Trophoblast cell (in vitro differentiated cells and primary cell): ENCODE data around the gene CLEC2L.

Experiments
- DNase-seq, 2 donors: peaks; one replicate each; pipeline ENCODE4 v3.0.0-alpha.2; 2016
- H2AFZ ChIP-seq: 2 replicates; pipeline ENCODE4 v1.6.1; 2013; ENCODE audit warnings: low read length, moderate library complexity, mild to moderate bottlenecking; ENCODE audit not compliant: insufficient read depth, poor library complexity
- H2AK5ac ChIP-seq: 2 replicates; pipeline ENCODE4 v1.6.1; 2013; ENCODE audit warnings: mild to moderate bottlenecking, low read length
- H2BK120ac ChIP-seq: 2 replicates; pipeline ENCODE4 v1.6.1; 2013; ENCODE audit warnings: low read length, mild to moderate bottlenecking, moderate library complexity; ENCODE audit not compliant: insufficient read depth, poor library complexity
- H2BK12ac ChIP-seq: 2 replicates; pipeline ENCODE4 v1.6.1; 2013; ENCODE audit warnings: mild to moderate bottlenecking, low read length, moderate library complexity
- H2BK5ac ChIP-seq: 2 replicates; pipeline ENCODE4 v1.6.1; 2013; ENCODE audit warnings: low read length, low read depth, moderate library complexity, mild to moderate bottlenecking; ENCODE audit not compliant: poor library complexity
- H3K14ac ChIP-seq: 2 replicates; pipeline ENCODE4 v1.6.1; 2013; ENCODE audit warnings: mild to moderate bottlenecking, low read length
- H3K18ac ChIP-seq: 2 replicates; pipeline ENCODE4 v1.6.1; 2013; ENCODE audit warnings: mild to moderate bottlenecking, low read length
- H3K23ac ChIP-seq: 2 replicates; pipeline ENCODE4 v1.6.1; 2013; ENCODE audit warnings: low read length
- H3K27ac ChIP-seq: 2 replicates; pipeline ENCODE4 v1.5.1; 2013; ENCODE audit warnings: low read depth, mild to moderate bottlenecking, inconsistent platforms, low read length, moderate library complexity
- H3K27me3 ChIP-seq: 2 replicates; pipeline ENCODE4 v1.6.1; 2013; ENCODE audit warnings: inconsistent platforms, mild to moderate bottlenecking, low read length, moderate library complexity; ENCODE audit not compliant: insufficient read depth
- H3K36me3 ChIP-seq, 2 experiments: 1 replicate in 1 of 2; 2 replicates in 1 of 2; pipeline ENCODE4 v1.6.1; 2013; ENCODE audit warnings: low read length in 2 of 2, mild to moderate bottlenecking in 2 of 2, moderate library complexity in 1 of 2; ENCODE audit not compliant: insufficient read depth in 2 of 2, control insufficient read depth in 1 of 2
- H3K4ac ChIP-seq: 2 replicates; pipeline ENCODE4 v1.6.1; 2013; ENCODE audit warnings: low read depth, mild to moderate bottlenecking, low read length, moderate library complexity
- H3K4me1 ChIP-seq, 2 experiments: 1 replicate in 1 of 2; 2 replicates in 1 of 2; pipeline ENCODE4 v1.6.1; 2013; ENCODE audit warnings: low read length in 2 of 2, mild to moderate bottlenecking in 2 of 2, moderate library complexity in 1 of 2; ENCODE audit not compliant: insufficient read depth in 2 of 2, control insufficient read depth in 1 of 2
- H3K4me2 ChIP-seq: 2 replicates; pipeline ENCODE4 v1.6.1; 2013; ENCODE audit warnings: inconsistent platforms, mild to moderate bottlenecking, low read length, moderate library complexity
- H3K4me3 ChIP-seq: 2 replicates; pipeline ENCODE4 v1.5.1; 2013; ENCODE audit warnings: mild to moderate bottlenecking, low read depth, low read length, inconsistent platforms
- H3K79me1 ChIP-seq: one replicate; pipeline ENCODE4 v1.6.1; 2013; ENCODE audit warnings: low read length
- H3K79me2 ChIP-seq: 2 replicates; pipeline ENCODE4 v1.6.1; 2013; ENCODE audit warnings: low read length, mild to moderate bottlenecking; ENCODE audit not compliant: control insufficient read depth, insufficient read depth, poor library complexity
- H3K9ac ChIP-seq: 2 replicates; pipeline ENCODE4 v1.6.1; 2013; ENCODE audit warnings: mild to moderate bottlenecking, low read length
- H3K9me3 ChIP-seq: 2 replicates; pipeline ENCODE4 v1.6.1; 2013; ENCODE audit warnings: low read depth, mild to moderate bottlenecking, control low read depth, inconsistent platforms, low read length; ENCODE audit not compliant: insufficient read depth
- H4K12ac ChIP-seq: 2 replicates; pipeline ENCODE4 v1.6.1; 2013; ENCODE audit warnings: low read depth, mild to moderate bottlenecking, low read length, moderate library complexity
- H4K8ac ChIP-seq: 2 replicates; pipeline ENCODE4 v1.6.1; 2013; ENCODE audit warnings: low read depth, mild to moderate bottlenecking, low read length, moderate library complexity
- H4K91ac ChIP-seq: one replicate; pipeline ENCODE4 v1.6.1; 2013; ENCODE audit warnings: low read depth, mild to moderate bottlenecking, low read length, moderate library complexity
- WGBS: extraction: QIAGEN DNeasy Blood & Tissue Kit; methylation state at CpG from one replicate; pipeline ENCODE4 v1.1.7; 2013; ENCODE audit warnings: missing lambda C conversion rate; ENCODE audit not compliant: insufficient read length, insufficient coverage; ENCODE audit errors: extremely low coverage; 5-methylcytosine and 5-hydroxymethylcytosine counted together

The CLEC2L gene

DNA sequence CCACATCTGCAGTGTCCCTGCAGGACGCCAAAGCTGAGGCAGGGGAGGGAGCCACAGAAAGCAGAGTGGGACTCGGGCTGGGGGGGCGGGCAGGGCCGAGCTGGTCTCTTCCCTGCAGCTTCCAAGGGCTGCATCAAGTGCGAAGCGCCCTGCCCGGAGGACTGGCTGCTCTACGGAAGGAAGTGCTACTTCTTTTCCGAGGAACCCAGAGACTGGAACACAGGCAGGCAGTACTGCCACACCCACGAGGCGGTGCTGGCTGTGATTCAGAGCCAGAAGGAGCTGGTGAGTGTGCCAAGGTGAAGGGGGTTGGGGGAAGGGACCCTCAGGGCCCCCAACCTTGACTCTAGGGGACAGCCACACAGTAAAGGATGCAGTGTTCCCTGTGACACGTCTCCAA lies 16.7 kb downstream of the CLEC2L start:
- H3K14ac ChIP-seq, result no peak overlapping the region
- H3K79me1 ChIP-seq, result no peaks in the 10 kb centered on the region
- no peak overlapping the region for H2BK120ac ChIP-seq
- H3K79me2 ChIP-seq, result no peaks in the 10 kb centered on the region
- no peak overlapping the region for H4K12ac ChIP-seq
- no CpG with 5 or more reads among the region's 12 CpGs for WGBS
- peaks cover 3% of the 10 kb centered on the region for H3K9me3 ChIP-seq
- H3K4ac ChIP-seq, result no peak overlapping the region
- no peak overlapping the region for H2AK5ac ChIP-seq
- H3K9ac ChIP-seq, result no peak overlapping the region
- DNase-seq, result no peak
- no peak overlapping the region for H3K18ac ChIP-seq
- H4K91ac ChIP-seq, result no peak overlapping the region
- no peak overlapping the region for H2BK5ac ChIP-seq
- no peak overlapping the region for H2BK12ac ChIP-seq
- H3K27me3 ChIP-seq, result no peaks in the 10 kb centered on the region
- H3K4me2 ChIP-seq, result no peak overlapping the region
- H3K27ac ChIP-seq, result no peak overlapping the region
- H4K8ac ChIP-seq, result no peak overlapping the region
- no peak overlapping the region for H2AFZ ChIP-seq
- no peaks in the 10 kb centered on the region for H3K4me1 ChIP-seq
- H3K4me3 ChIP-seq, result no peak overlapping the region
- H3K23ac ChIP-seq, result no peak overlapping the region
- H3K36me3 ChIP-seq, result no peaks in the 10 kb centered on the region

DNA sequence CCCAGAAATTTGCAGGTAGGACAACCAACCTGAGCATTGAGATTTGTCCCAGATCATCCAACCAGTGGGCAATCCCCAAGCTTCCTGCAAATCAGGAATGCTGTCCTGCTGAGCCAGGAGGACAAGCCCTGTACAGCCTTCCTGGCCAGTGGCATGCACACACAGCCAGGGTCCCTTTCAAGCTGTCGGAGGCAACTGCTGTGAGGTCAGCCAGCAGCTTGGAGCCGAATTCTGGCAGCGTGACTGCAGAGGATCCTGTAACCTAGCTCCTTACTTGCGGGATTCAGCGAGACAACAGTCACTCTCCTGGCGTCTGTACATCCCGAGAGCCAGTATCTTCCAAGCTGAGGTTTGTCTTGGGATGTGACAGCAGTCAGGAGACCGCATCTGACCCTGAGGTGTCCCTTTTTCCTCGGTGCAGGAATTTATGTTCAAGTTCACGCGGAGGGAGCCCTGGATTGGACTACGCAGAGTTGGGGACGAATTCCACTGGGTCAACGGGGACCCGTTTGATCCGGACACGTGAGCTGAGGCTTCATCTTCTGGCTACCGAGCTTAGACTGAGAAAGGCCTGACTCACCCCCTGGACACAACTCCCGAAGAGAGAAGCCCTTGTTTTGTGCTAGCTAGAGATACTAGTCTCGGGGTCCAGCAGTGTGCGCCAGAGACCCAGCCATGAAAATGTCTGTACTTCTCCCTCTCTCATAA lies 18.3 kb downstream of the CLEC2L start:
- Histone ChIP-seq H4K8ac (no peak overlapping the region), H3K9me3 (peaks cover 3% of the 10 kb centered on the region), H2AK5ac (no peak overlapping the region), H3K4me2 (no peak overlapping the region), H4K12ac (no peak overlapping the region), H3K79me2 (no peaks in the 10 kb centered on the region), H3K18ac (no peak overlapping the region), H3K23ac (no peak overlapping the region), H3K4ac (no peak overlapping the region), H3K14ac (no peak overlapping the region), H2BK12ac (no peak overlapping the region), H3K4me3 (no peak overlapping the region), H3K27ac (no peak overlapping the region), H3K27me3 (no peaks in the 10 kb centered on the region), H3K4me1 (no peaks in the 10 kb centered on the region), H3K9ac (no peak overlapping the region), H4K91ac (no peak overlapping the region), H3K79me1 (no peaks in the 10 kb centered on the region), H3K36me3 (no peaks in the 10 kb centered on the region), H2AFZ (no peak overlapping the region), H2BK120ac (no peak overlapping the region), H2BK5ac (no peak overlapping the region)
- no CpG with 5 or more reads among the region's 21 CpGs for WGBS
- peak; percentile 63 to 76 for DNase-seq

DNA sequence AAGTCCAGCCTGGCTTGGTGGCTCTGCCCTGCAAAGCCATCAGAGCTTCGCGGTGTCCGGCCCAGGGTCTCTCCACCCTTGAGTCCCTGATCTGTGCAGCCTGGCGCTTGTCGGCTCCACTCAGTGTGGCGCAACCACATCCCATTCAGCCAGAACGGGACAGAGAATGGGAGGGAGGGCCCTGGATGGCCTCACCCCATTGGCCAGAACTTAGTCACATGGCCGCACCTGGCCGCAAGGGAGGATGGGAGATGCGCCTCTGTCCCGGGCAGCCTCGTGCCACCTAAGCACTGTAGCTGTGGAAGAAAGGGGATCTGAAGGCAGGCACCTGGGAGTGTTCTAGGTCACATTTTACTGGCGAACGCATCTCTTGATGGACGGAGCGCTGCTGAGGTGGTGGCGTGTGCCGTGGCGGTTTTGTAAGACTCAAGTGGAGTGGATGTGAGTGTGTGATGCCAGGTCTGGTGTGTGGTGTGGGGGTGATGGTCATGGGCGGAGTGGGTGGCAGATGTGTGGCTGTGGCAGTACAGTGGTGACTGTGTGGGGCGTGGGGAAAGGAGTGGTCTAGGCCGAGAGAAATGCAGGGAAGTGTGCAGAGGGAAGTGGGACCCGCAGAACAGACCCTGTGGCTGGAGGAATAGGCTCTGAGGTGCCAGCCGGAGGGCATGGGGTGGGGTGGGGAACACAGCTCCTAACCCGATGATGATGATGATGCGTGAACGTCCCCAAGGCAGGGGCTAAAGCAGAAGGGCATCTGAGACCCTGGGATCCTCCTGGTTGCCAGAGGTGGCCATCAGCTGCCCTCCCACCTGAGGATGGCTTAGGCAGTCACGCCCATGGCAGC lies 19.0 kb downstream of the CLEC2L start:
- Histone ChIP-seq H4K91ac (no peak overlapping the region), H3K4me1 (no peaks in the 10 kb centered on the region), H2BK12ac (no peak overlapping the region), H3K9ac (no peak overlapping the region), H3K4ac (no peak overlapping the region), H2BK5ac (no peak overlapping the region), H3K18ac (no peak overlapping the region), H3K27ac (no peak overlapping the region), H3K27me3 (no peaks in the 10 kb centered on the region), H2BK120ac (no peak overlapping the region), H3K9me3 (peaks cover 3% of the 10 kb centered on the region), H3K4me2 (no peak overlapping the region), H3K79me1 (no peaks in the 10 kb centered on the region), H4K8ac (no peak overlapping the region), H3K23ac (no peak overlapping the region), H3K36me3 (no peaks in the 10 kb centered on the region), H3K79me2 (no peaks in the 10 kb centered on the region), H4K12ac (no peak overlapping the region), H3K14ac (no peak overlapping the region), H2AFZ (no peak overlapping the region), H3K4me3 (no peak overlapping the region), H2AK5ac (no peak overlapping the region)
- DNase-seq, result peak; percentile 57 to 84
- WGBS, result no CpG with 5 or more reads among the region's 28 CpGs

DNA sequence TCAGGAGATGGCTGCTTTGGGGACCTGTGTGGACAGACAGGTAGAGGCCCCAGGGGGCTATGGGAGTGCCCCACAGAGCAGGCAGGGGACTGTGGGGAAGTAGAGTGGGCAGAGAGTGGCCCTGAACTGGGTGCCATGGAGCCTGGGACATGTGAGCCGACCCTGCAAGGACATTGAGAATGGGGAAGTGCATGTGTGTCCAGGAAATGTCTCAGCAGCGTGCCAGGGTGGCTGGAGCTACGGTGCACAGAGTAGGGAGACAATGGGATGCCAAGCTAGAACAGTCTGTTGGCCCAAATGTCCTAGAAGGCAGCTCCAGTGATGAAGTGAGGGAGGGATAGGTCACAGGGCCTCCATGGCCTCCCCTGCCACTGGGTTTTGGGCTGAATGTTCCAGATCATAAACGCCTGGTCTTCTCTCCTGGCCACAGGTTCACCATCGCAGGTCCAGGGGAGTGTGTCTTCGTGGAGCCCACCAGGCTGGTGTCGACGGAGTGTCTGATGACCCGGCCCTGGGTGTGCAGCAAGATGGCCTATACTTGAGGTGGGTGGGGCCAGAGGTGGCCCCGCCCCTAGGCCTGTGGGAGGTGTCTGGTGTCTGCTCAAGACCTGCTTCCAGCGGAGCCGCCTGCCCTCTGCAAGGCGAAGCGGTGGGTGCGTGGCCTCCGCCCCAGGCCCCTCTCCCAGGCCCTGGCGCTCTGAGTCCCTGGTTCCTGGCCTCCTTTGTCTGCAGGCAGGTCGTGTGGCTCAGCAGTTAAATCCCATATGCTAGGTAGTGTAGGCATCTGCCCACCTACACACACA lies 20.5 kb downstream of the CLEC2L start:
- DNase-seq, result no peak
- no peak overlapping the region for H2BK12ac ChIP-seq

More for the DNA sequence above, 20.5 kb downstream of the CLEC2L start:
- Histone ChIP-seq H3K4me3 (no peak overlapping the region), H2AFZ (no peak overlapping the region), H3K4me1 (no peaks in the 10 kb centered on the region), H3K23ac (no peak overlapping the region), H3K36me3 (no peaks in the 10 kb centered on the region), H3K14ac (no peak overlapping the region), H4K8ac (no peak overlapping the region), H3K27ac (no peak overlapping the region), H3K4me2 (no peak overlapping the region), H4K12ac (no peak overlapping the region), H3K4ac (no peak overlapping the region), H2BK120ac (no peak overlapping the region), H4K91ac (no peak overlapping the region), H2BK5ac (no peak overlapping the region), H3K79me1 (no peaks in the 10 kb centered on the region), H2AK5ac (no peak overlapping the region), H3K9ac (no peak overlapping the region), H3K79me2 (no peaks in the 10 kb centered on the region), H3K9me3 (peaks cover 3% of the 10 kb centered on the region), H3K27me3 (no peaks in the 10 kb centered on the region), H3K18ac (no peak overlapping the region)
- whole genome bisulfite sequencing, result no CpG with 5 or more reads among the region's 18 CpGs
